OCI-LY1 (cell line): ENCODE data around the gene POU2F2.

Source experiments
- EZH2 ChIP-seq: fragments of 200-600 bp; sonication (generic), shearing (Covaris generic); IDR thresholded peaks from 2 replicates; pipeline ENCODE4 v1.8.0; 2017; ENCODE audit warnings: borderline replicate concordance, mixed run types, mild to moderate bottlenecking, antibody characterized with exemption, low read length, moderate library complexity, mixed read lengths
- TF ChIP-seq, protein P1 (sequence below): fragments of 200-600 bp; sonication (generic), shearing (Covaris generic); IDR thresholded peaks from 2 replicates; pipeline ENCODE4 v1.5.1; 2017; ENCODE audit warnings: mild to moderate bottlenecking, antibody characterized with exemption, low read length, moderate library complexity, mixed read lengths

DNA sequence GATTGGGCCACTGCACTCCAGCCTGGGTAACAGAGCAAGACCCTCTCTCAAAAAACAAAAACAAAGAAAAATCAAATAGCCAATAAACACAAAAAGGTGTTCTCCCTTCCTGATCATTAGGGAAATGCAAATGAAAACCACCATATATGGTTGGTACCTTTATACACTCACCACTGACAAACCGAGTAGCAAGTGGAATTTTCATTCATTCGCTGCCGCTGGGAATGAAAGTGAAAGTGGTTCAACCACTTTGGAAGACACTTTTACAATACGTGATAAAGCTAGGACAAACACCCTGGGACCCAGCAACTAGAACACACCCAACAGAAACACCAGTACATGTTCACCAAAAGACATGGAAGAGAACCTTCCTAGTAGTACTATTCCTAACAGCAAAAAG lies 83.3 kb downstream of the POU2F2 start:
- TF ChIP-seq, protein P1, sequence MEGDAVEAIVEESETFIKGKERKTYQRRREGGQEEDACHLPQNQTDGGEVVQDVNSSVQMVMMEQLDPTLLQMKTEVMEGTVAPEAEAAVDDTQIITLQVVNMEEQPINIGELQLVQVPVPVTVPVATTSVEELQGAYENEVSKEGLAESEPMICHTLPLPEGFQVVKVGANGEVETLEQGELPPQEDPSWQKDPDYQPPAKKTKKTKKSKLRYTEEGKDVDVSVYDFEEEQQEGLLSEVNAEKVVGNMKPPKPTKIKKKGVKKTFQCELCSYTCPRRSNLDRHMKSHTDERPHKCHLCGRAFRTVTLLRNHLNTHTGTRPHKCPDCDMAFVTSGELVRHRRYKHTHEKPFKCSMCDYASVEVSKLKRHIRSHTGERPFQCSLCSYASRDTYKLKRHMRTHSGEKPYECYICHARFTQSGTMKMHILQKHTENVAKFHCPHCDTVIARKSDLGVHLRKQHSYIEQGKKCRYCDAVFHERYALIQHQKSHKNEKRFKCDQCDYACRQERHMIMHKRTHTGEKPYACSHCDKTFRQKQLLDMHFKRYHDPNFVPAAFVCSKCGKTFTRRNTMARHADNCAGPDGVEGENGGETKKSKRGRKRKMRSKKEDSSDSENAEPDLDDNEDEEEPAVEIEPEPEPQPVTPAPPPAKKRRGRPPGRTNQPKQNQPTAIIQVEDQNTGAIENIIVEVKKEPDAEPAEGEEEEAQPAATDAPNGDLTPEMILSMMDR = no peak
- TF ChIP-seq EZH2 = no peak
